Parathyroid adenoma (tissue), 2 donors: ENCODE results near the gene RFNG.

Experiments used
- H2AFZ ChIP-seq: fragments of 300-600 bp; sonication (generic); one replicate; pipeline ENCODE4 v1.7.0; 2017; ENCODE audit warnings: antibody characterized with exemption, mild to moderate bottlenecking
- H3K27ac ChIP-seq: fragments of 300-600 bp; sonication (generic); one replicate; pipeline ENCODE4 v1.7.0; 2017
- H3K27me3 ChIP-seq: fragments of 300-600 bp; sonication (generic); one replicate; pipeline ENCODE4 v1.7.0; 2017; ENCODE audit warnings: low read length; ENCODE audit not compliant: control insufficient read depth, insufficient read depth
- H3K36me3 ChIP-seq: fragments of 300-600 bp; sonication (generic); one replicate; pipeline ENCODE4 v1.7.0; 2017; ENCODE audit warnings: low read length; ENCODE audit not compliant: control insufficient read depth, insufficient read depth
- H3K4me1 ChIP-seq: fragments of 300-600 bp; sonication (generic); one replicate; pipeline ENCODE4 v1.7.0; 2017; ENCODE audit warnings: control low read depth
- H3K4me2 ChIP-seq: fragments of 300-600 bp; sonication (generic); one replicate; pipeline ENCODE4 v1.7.0; 2017; ENCODE audit warnings: low read length
- H3K4me3 ChIP-seq: fragments of 300-600 bp; sonication (generic); one replicate; pipeline ENCODE4 v1.7.0; 2017; ENCODE audit warnings: low read depth, low read length
- H3K79me2 ChIP-seq: fragments of 300-600 bp; sonication (generic); one replicate; pipeline ENCODE4 v1.7.0; 2017; ENCODE audit warnings: control low read depth
- H3K9ac ChIP-seq: fragments of 300-600 bp; sonication (generic); one replicate; pipeline ENCODE4 v1.7.0; 2017; ENCODE audit warnings: mild to moderate bottlenecking
- H3K9me3 ChIP-seq: fragments of 300-600 bp; sonication (generic); one replicate; pipeline ENCODE4 v1.7.0; 2017; ENCODE audit warnings: low read length; ENCODE audit not compliant: control insufficient read depth
- CTCF ChIP-seq: fragments of 300-600 bp; sonication (generic); IDR thresholded peaks from one replicate; pipeline ENCODE4 v1.7.0; 2017; ENCODE audit warnings: antibody characterized with exemption, mild to moderate bottlenecking
- donor health status: primary hyperparathyroidism.

The RFNG gene

GRCh38 chr17:82053556-82054263 lies 2.1 kb upstream of the RFNG start:
- Histone ChIP-seq H3K79me2 (no peaks in the 10 kb centered on the region), H3K36me3 (no peaks in the 10 kb centered on the region), H3K4me3 (no peak overlapping the region), H3K27ac (no peak overlapping the region), H3K9me3 (no peaks in the 10 kb centered on the region), H3K27me3 (no peaks in the 10 kb centered on the region), H2AFZ (no peak overlapping the region), H3K4me1 (no peaks in the 10 kb centered on the region), H3K9ac (no peak overlapping the region), H3K4me2 (no peak overlapping the region)
- no peak for TF ChIP-seq CTCF

- Histone ChIP-seq H3K9ac (no peak overlapping the region), H2AFZ (no peak overlapping the region), H3K36me3 (no peaks in the 10 kb centered on the region), H3K79me2 (no peaks in the 10 kb centered on the region), H3K4me2 (peak overlapping the region; percentile 95), H3K4me3 (peak overlapping the region; percentile 9), H3K27me3 (no peaks in the 10 kb centered on the region), H3K4me1 (no peaks in the 10 kb centered on the region), H3K27ac (no peak overlapping the region), H3K9me3 (no peaks in the 10 kb centered on the region)
- no peak for TF ChIP-seq CTCF
Observed at GRCh38 chr17:82053130-82053529, 1.5 kb upstream of the RFNG start.

- no peak overlapping the region for H3K9ac ChIP-seq
- no peaks in the 10 kb centered on the region for H3K36me3 ChIP-seq
- no peaks in the 10 kb centered on the region for H3K27me3 ChIP-seq
Observed at GRCh38 chr17:82052638-82053059, 1.0 kb upstream of the RFNG start.

GRCh38 chr17:82050761-82051641 lies 610 bp downstream of the RFNG start:
- H2AFZ ChIP-seq: peak overlapping the region; percentile 73
- no peaks in the 10 kb centered on the region for H3K4me1 ChIP-seq
- peak overlapping the region; percentile 95 for H3K4me2 ChIP-seq
- H3K4me3 ChIP-seq: peak overlapping the region; percentile 70
- H3K9ac ChIP-seq: peak overlapping the region; percentile 46
- no peaks in the 10 kb centered on the region for H3K36me3 ChIP-seq
- no peaks in the 10 kb centered on the region for H3K9me3 ChIP-seq
- no peak for TF ChIP-seq CTCF
- no peaks in the 10 kb centered on the region for H3K79me2 ChIP-seq
- no peaks in the 10 kb centered on the region for H3K27me3 ChIP-seq
- H3K27ac ChIP-seq: no peak overlapping the region

More at GRCh38 chr17:82052638-82053059, 1.0 kb upstream of the RFNG start:
- Histone ChIP-seq H3K27ac (no peak overlapping the region), H3K4me2 (peak overlapping the region; percentile 95), H3K4me3 (peak overlapping the region; percentile 67), H3K79me2 (no peaks in the 10 kb centered on the region), H2AFZ (no peak overlapping the region), H3K9me3 (no peaks in the 10 kb centered on the region), H3K4me1 (no peaks in the 10 kb centered on the region)
- TF ChIP-seq CTCF: no peak
